ENCODE results near the gene KRT8.

The KRT8 gene

DNA sequence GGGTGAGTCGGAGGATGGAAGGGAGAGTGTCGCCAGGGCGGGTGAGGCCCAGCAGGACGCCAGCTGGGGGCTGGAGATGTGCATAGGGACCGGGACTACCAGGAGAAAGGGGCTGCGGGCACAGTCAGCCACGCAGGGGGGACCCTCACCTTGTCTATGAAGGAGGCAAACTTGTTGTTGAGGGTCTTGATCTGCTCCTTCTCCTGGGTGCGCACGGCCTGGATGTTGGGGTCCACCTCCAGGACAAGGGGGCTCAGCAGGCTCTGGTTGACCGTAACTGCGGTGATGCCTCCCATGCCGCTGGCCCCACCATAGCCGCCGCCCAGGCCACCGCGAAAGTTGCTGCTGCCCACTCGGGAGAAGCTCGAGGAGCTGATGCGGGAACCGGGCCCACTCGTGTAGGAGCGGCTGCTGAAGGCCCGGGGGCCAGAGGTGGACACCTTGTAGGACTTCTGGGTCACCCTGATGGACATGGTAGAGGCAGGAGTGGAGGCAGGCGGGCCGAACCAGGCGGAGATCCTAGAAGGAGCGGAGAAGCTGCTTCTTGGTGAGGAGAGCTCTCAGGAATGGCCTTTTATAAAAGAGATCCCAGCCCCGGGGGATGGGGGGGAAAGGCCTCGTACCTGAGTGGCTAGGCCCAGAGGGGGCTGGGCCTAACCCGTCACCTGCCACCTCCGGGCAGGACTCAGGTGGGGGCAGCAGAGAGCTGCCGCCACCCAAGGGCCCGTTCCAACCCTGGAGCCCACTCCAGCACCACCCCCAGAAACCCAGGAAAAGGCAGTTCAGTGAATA is at the start of gene KRT8:
Gene KRT8 (minus strand): TSS at position 568 of the 792 bp plus-strand sequence. CDS start 95 bp downstream, at position 473.
- DNase-seq (ENCODE audit: low spot score) = peak; percentile 99

DNA sequence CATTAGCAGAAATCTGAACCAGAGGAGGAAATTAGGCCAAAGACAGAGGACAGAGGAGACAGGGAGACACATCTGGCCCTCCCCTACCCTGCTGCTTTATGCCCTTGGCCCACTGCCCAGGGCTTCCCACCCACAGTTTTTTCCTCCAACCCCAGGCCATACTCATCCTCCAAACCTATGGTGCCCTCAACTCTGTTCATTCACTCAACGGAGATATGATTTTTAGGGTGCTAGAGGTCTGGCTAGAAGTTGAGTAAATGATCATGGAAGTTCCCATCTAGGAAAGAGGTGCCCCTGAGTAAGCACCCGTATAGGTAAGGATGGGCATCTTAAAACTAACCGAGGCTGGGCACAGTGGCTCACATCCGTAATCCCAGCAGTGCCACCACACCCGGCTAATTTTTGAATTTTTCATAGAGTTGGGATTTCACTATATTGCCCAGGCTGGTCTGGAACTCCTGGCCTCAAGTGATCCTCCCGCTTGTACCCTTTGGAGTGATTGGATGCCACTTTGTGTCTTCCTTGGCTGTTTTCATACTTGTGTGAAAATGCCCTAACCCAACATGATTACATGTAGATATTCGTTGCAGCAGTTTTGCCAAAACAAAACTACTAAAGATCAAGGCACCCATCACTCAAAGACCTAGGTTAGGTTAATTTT is 48.4 kb upstream of the KRT8 start:
- DNase-seq (ENCODE audit: low spot score) = peak; percentile 70

DNA sequence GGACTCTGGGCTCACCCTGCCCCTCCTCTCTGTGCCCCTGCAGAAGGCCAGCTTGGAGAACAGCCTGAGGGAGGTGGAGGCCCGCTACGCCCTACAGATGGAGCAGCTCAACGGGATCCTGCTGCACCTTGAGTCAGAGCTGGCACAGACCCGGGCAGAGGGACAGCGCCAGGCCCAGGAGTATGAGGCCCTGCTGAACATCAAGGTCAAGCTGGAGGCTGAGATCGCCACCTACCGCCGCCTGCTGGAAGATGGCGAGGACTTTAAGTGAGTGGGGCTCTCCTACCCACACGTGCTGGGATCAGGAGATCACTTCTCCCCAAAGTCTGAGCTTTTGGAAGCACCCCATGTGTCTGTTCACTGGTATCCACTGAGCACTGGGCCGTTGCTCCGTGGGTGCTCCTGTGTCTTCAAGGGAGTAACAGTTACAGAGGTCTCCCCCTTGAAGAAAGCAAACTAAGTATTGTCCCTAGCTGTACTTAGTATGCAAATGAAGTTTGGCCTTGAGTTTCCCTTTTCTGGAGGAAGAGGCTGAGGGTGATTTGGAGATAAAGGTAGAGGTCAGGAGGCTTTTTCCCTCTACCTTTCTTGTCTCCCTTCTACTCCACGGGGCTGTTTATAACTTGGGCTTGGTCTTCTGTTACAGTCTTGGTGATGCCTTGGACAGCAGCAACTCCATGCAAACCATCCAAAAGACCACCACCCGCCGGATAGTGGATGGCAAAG is 47.4 kb upstream of the KRT8 start:
- no peak for DNase-seq (ENCODE audit: low spot score)

DNA sequence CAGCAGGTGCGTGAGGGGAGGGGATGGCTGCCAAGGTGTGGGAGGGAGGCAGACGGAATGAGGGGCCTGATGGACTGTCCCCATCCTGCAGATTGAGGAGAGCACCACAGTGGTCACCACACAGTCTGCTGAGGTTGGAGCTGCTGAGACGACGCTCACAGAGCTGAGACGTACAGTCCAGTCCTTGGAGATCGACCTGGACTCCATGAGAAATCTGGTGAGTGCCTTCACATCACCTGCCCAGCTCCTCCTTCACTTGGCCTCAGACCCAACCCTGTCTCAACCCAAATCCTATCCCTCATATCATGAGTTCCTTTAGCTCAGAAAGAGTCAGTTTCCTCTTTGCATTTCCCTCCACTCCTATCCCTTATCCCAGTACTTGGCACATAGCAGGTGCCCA is 46.8 kb upstream of the KRT8 start:
- DNase-seq (ENCODE audit: low spot score) = no peak

DNA sequence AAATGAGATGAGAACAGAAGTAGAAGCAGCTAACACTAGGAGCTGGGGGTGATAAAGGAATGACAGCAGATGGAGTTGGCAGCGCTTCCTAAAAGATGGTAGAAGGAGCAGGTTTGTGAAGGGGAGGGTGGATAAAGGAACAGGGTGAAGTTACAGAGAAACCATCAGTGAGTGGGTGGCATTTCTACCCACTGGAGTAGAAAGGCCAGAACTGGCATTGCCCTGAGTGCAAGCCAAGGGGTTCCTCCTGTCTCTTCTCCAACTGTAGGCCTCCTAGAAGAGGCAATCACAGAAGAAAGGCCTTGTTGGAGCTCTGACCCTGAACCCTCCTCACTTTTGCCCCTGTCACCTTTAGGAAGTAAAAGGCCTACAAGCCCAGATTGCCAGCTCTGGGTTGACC is 46.2 kb upstream of the KRT8 start:
- no peak for DNase-seq (ENCODE audit: low spot score)

DNA sequence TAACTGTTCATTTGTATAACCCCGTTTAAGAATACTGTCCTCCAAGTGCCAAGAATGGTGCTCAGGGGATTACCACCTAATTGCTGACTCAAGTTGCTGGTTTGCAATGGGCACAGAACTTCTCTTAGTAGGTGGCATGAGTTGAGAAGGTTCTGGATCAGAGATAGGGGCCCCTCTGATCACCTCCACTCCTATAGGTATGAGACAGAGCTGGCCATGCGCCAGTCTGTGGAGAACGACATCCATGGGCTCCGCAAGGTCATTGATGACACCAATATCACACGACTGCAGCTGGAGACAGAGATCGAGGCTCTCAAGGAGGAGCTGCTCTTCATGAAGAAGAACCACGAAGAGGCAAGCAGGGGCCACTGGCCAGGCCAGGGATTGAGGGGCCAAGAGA is 45.7 kb upstream of the KRT8 start:
- no peak for DNase-seq (ENCODE audit: low spot score)

DNA sequence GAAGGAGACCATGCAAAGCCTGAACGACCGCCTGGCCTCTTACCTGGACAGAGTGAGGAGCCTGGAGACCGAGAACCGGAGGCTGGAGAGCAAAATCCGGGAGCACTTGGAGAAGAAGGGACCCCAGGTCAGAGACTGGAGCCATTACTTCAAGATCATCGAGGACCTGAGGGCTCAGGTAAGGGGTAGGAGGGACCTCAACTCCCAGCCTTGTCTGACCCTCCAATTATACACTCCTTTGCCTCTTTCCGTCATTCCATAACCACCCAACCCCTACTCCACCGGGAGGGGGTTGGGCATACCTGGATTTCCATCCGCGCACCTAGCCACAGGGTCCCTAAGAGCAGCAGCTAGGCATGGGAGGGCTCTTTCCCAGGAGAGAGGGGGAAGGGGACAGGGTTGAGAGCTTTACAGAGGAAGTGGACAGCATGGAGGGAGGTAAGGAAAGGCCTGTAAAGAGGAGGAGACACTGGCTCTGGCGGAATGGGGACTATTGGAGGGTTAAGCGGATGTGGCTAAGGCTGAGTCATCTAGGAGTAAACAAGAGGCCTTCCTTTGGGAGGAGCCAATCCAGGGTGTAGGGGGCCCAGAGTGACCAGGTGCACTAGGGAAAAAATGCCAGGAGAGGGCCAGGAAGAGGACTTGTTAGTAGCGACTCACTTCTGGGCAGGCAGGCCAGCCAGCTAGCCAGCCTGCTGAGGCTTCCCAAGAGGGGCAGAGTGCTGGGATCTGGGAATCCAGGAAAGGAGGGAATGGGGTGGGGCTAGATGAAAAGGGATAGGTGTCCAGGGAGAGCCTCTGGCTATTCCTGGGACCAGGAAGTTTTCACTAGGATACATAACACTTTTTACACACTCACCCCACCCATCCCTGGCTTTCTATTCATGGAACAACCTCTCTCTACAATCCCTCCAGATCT is 44.8 kb upstream of the KRT8 start:
- DNase-seq (ENCODE audit: low spot score) = peak; percentile 97

DNA sequence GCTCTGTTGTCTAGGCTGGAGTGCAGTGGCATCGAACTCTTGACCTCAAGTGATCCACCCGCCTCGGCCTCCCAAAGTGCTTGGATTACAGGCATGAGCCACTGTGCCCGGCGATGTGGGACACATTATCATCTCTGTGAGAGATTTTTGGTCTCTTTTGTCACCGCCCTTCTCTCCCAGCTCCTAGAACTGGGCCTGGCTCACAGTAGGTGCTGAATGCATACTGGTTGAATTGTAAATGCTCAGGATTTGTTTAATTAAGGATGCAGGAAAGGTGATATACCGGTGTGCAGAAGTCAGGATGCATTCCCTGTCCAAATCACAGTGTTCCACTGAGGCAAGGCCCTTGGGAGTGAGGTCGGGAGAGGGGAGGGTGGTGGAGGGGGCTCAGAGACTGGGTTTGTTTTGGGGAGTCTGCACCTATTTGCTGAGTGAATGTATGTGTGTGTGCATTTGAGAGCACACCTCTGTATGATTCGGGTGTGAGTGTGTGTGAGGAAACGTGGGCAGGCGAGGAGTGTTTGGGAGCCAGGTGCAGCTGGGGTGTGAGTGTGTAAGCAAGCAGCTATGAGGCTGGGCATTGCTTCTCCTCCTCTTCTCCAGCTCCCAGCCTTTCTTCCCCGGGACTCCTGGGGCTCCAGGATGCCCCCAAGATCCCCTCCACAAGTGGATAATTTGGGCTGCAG is 43.0 kb upstream of the KRT8 start:
- DNase-seq (ENCODE audit: low spot score) = no peak

DNA sequence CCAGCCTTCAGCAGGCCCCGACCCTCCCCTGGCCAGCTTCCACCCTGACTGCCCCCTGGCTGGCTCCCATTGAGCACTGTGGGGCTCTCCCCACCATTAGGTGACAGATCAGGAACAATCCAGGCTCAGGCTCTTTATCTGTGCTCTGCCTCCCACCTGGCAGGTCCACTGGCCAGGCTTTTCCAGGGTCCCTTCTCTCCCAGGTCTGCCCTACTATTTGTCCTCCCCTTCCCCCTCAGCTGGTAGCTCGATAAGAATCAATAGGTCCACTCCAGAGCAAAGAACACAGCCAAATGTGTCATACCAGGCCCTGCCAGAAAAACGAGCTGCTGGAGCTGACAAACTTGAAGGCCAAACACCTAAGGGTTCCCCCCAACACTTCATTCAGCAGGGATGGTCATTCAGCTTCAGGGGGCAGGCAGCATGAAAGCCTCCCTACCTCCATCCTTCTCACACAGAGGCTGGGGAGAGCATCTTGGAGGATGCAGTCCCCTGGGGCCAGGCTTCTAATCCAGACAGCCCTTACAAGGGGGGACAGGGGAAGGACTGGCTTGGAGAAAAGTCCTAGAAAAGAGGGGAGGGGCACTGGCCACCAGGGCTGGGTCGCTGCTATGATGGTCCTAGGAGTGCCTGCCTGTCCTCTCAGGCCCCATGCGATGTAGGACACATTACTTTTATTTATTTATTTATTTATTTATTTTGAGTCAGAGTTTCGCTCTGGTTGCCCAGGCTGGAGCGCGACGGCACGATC is 42.1 kb upstream of the KRT8 start:
- peak; percentile 32 for DNase-seq (ENCODE audit: low spot score)

DNA sequence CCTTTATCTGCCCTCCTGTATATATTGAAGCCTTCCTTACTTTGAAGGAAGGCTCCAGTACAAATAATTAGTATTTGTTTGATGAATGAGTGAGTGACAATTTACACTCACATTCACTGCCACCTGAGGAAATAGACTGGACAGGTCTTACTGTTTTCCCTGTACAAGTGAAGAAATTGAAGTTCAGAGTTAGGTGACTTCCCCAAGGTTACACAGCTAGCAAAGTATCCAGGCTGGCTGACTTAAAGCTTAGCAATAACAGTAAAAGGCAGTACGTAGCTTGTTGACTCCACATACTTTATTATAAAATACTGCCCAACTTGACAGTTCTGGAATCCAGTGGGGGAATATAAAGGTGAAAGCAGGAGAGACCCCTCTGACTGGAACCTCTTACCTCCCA is 41.5 kb upstream of the KRT8 start:
- no peak for DNase-seq (ENCODE audit: low spot score)

DNA sequence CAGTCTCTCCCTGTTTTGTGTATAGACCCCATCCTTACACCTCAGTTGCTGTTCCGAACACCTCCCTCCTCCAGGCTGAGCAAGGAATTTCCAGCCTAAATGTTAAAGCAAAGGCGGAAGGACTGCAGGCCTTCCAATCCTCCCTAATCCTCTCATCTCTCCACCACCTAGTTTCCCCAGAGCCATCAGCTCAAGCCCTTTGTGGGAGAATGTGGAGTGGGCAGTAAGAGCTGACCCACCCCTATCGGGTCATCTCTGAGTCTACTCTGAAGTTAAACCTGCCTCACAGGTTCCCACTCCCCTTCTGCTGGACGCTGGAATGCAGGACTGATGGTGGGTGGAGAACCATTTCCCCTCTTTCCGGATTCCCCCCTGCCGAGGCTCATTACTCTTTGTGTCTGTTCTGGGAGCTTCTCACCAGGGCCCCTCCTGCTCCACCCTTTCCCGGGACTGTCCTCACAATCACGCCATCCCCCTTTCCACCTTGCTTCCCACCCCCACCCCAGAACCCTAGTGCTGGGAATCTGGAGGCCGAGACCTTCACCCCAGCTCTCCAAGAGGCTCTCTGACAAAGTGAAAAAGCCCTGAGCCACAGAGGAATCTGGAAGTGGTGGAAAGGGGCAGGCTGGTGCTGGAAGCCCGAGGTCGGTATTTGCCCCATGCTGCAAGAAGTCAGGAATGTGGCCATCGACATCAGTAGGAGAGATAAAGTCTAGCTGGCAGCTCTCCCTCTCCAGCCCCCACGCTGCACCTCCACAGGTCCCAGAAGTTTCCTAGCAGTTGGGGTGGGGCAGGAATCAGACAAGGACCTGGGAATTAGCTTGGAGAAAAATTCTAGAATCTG is 40.7 kb upstream of the KRT8 start:
- DNase-seq (ENCODE audit: low spot score) = peak; percentile 88

DNA sequence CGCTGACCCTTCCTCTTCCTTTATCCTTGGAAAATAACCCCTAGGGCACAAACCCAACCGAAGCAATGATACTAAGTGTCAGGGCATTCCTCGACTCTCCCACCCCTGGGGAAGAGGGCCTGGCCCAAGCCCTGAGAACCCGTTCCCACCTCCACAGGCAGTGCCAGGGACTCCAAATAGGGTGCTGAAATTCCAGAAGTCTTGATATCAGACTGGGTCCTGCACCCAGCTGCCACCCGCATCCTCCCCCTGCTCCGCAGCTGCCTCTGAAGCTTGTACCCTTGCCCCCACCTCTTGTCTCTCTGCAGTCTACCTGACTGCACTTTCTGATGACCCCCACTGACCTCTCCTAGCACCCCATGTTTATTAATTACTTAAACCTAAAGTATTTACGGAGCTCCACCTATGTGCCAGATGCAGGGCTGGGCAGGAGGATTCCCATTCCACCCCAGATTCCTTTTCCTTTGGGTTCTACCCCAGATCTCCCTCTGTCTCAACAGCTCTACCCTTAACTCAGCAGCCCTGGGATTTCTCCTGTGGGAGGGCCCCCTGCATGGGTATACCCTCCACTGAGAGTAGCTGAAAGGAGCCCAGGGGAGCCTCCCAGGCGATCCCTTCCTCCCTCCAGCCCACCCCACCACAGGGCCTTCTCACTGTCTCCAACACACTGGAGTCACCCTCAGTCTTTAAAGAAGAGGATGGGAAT is 40.0 kb upstream of the KRT8 start:
- no peak for DNase-seq (ENCODE audit: low spot score)

DNA sequence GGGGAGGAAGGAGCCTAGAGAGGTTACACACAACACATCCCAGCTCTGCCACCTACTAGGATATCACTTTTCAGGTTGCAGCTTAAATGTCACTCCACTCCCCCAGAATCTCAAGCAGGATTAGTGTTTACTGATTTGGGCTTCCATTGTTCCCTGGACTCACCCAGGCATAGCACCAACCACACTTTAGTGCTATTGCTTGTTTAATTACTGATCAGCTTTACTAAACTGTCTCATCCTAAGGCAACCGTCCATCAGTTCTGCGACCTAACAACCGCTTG is 38.0 kb upstream of the KRT8 start:
- no peak for DNase-seq (ENCODE audit: low spot score)

DNA sequence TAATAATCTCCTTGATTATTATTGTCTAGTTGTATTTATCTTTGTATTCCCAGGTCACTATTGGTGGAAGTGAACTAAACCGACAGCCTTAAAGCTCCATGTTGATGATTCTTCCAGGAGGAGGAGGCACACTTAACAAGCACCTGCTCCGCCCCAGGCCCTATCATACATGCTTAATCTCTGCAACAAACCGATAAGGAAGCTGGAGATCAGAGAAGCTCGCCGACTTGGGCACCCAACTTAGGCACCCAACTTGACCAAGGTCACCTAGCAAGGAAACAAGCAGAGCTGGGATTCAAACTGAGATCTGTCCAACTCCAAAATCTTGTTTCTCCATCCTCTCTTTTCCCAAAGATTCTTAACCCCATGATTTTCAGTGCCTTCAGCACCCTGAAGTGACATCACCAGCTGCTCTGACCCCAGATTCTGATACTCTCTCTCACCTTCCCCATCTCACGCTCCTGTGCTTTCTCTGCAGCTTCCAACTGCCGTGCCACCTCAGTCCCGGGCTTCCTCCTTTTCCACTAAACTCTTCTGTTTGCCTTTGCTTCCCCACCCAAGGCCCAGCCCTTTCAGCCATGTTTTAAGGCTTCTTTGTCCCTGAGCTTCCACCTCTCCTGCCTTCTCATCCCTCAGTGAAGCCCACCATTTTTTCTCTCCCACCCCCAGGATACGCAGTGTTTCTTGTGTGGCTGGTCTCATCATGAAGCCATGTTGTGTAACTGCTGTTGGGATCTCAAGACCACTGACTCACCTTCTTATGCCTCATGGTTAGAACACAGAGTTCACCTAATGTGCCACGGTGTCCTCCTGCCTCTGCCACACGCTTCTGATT is 37.4 kb upstream of the KRT8 start:
- DNase-seq (ENCODE audit: low spot score) = peak; percentile 70

DNA sequence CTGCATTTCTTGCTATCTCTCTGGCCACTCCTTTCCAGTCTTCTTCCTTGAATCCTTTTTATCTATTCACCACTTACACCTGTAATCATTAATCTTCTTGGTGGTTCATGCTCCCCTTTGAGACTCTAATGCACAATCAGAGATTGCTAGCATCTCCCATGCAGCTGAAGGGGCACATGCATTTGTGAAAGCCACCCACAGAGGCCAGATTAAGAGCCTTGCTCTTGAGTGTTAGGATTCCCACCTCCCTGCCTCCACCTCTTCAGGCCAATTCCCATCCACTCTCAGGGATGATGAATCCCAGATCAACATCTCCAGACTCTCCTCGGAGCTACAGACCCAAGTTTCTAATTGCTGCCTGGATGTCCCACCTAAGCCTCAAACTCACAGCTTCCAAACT is 24.7 kb upstream of the KRT8 start:
- DNase-seq (ENCODE audit: low spot score) = no peak

DNA sequence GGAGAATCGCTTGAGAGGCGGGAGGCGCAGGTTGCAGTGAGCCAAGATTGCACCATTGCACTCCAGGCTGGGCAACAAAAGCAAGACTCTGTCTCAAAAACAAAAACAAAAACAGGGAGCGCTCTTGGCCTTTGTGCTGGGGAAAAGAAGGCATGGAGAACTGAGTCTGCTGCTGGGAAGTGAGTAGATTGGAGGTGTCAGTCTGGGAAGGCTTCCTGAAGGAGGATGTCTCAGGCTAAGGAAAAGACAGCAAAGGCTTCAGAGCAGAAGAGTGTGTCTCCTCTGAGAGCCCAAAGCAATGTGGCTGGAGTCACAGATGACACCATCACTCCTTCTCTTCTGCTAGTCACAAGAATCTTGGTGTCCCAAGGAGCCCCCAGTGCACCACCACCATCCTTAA is 23.1 kb upstream of the KRT8 start:
- no peak for DNase-seq (ENCODE audit: low spot score)

DNA sequence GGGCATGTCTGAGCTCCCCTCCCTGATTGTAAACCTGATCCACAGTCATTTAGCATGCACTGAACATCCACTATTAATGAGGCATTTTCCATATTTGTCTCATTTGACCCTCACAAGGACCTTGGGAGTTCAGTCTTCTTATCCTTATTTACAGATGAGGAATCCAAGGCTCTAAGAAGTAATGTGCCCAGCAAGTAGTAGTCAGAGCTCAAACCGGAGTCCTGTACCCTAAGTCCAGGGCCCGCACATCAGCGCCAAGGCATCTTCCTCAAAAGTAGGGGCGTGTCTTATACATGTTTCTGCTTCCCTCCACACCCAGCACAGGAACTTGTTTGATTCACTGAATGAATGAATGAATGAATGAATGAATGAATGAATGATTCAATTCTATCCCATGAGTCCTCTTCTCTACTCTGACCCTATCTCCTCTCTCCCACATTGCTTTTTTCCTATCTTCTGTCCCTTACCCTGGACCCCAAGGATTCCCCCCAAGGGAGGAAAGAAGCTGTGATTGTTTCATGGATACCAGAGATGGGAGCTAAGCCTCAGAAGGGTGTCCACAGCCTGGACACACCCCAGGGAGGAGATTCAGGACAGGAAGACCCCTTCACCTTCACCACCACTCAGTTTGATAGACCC is 21.8 kb upstream of the KRT8 start:
- DNase-seq (ENCODE audit: low spot score) = peak; percentile 86
